Erythroblast (primary cell): ENCODE data around the gene RAB33A.

Source experiments
- GATA1 ChIP-seq: IDR thresholded peaks from 2 replicates; pipeline ENCODE4 v1.6.1; 2011; ENCODE audit warnings: low read depth, mild to moderate bottlenecking, control low read depth, low read length, moderate library complexity
- POLR2A ChIP-seq: IDR thresholded peaks from 2 replicates; pipeline ENCODE4 v1.6.1; 2011; ENCODE audit warnings: mild to moderate bottlenecking, low read length

GRCh38 chrX:130211415-130212186, 39.8 kb downstream of the RAB33A start:
- TF ChIP-seq POLR2A (no peak), GATA1 (no peak)
